ENCODE results near the gene UBL3. TPM values are rescaled to one million over a fixed set of nuclear protein-coding genes. Genes with fewer than 3 reads are reported as not detected.

The UBL3 gene
- total RNA-seq, 5 donors from 2014 or later (not counting 1 experiment from before 2014, with no cell fraction given), result 32.7 to 42.1 (median 34.6) TPM

GRCh38 chr13:29802621-29803020 lies 47.8 kb downstream of the UBL3 start:
- H3K9me3 Mint-ChIP-seq, result no peaks in the 10 kb centered on the region
- H3K27me3 Mint-ChIP-seq, result no peaks in the 10 kb centered on the region
- peaks cover 29 to 37% (median 35%) of the 10 kb centered on the region in 3 donors for H3K4me1 Mint-ChIP-seq
- CTCF ChIA-PET, result no interaction called here
- ATAC-seq (replicated peaks in 1 of 4) (no peak), DNase-seq (no peak)
- no peaks in the 10 kb centered on the region for H3K36me3 Mint-ChIP-seq
- peaks cover 3 to 6% of the 10 kb centered on the region in 2 experiments for H3K4me1 ChIP-seq (ENCODE audit: control insufficient read depth in 1 of 2, extremely low read depth in 1 of 2, insufficient read depth in 2 of 2, low read length in 2 of 2)
- no peak overlapping the region for H3K4me3 ChIP-seq (ENCODE audit: control insufficient read depth in 1 of 2, extremely low read depth in 1 of 2, low read length in 1 of 2)
- H3K27ac ChIP-seq (ENCODE audit: low read length), result no peak overlapping the region
- H3K9me3 ChIP-seq, result no peaks in the 10 kb centered on the region
- WGBS (ENCODE audit: insufficient coverage), result no CpG with 5 or more reads among the region's 1 CpG
- no peaks in the 10 kb centered on the region for H3K36me3 ChIP-seq (ENCODE audit: control insufficient read depth in 2 of 2, extremely low read depth in 1 of 2, insufficient read depth in 1 of 2, low read length in 1 of 2)
- H3K27me3 ChIP-seq (replicated peaks in 1 of 2; ENCODE audit: control insufficient read depth in 2 of 2, extremely low read depth in 1 of 2, insufficient read depth in 2 of 2, low read length in 1 of 2), result no peaks in the 10 kb centered on the region
- no peak overlapping the region for H3K4me3 Mint-ChIP-seq
- H3K27ac Mint-ChIP-seq, result no peak overlapping the region
- POLR2A ChIA-PET, result no interaction called here

GRCh38 chr13:29801737-29802305 lies 48.6 kb downstream of the UBL3 start:
- Mint-ChIP-seq H3K36me3 (no peaks in the 10 kb centered on the region), H3K4me1 (peaks cover 32 to 38% (median 37%) of the 10 kb centered on the region in 3 donors), H3K27ac (no peak overlapping the region), H3K9me3 (no peaks in the 10 kb centered on the region), H3K27me3 (no peaks in the 10 kb centered on the region), H3K4me3 (no peak overlapping the region)
- Histone ChIP-seq H3K27me3 (replicated peaks in 1 of 2; ENCODE audit: control insufficient read depth in 2 of 2, extremely low read depth in 1 of 2, insufficient read depth in 2 of 2, low read length in 1 of 2) (no peaks in the 10 kb centered on the region), H3K4me3 (ENCODE audit: control insufficient read depth in 1 of 2, extremely low read depth in 1 of 2, low read length in 1 of 2) (no peak overlapping the region), H3K9me3 (no peaks in the 10 kb centered on the region), H3K4me1 (ENCODE audit: control insufficient read depth in 1 of 2, extremely low read depth in 1 of 2, insufficient read depth in 2 of 2, low read length in 2 of 2) (peaks cover 3 to 6% of the 10 kb centered on the region in 2 experiments), H3K36me3 (ENCODE audit: control insufficient read depth in 2 of 2, extremely low read depth in 1 of 2, insufficient read depth in 1 of 2, low read length in 1 of 2) (no peaks in the 10 kb centered on the region), H3K27ac (ENCODE audit: low read length) (no peak overlapping the region)
- WGBS (ENCODE audit: insufficient coverage), result 100% methylated on average over 1 of the region's 4 CpGs
- POLR2A ChIA-PET, result interaction anchor here in 1 of 2 donors (0.9 kb wide), 1 partner anchor 31 kb away, joined by 3 read pairs; no protein-coding TSS in a partner anchor
- DNase-seq (no peak), ATAC-seq (replicated peaks in 1 of 4) (no peak)
- CTCF ChIA-PET, result no interaction called here

GRCh38 chr13:29801102-29801501 lies 49.3 kb downstream of the UBL3 start:
- no peaks in the 10 kb centered on the region for H3K9me3 ChIP-seq
- peaks cover 3 to 6% of the 10 kb centered on the region in 2 experiments for H3K4me1 ChIP-seq (ENCODE audit: control insufficient read depth in 1 of 2, extremely low read depth in 1 of 2, insufficient read depth in 2 of 2, low read length in 2 of 2)
- no peak overlapping the region for H3K4me3 ChIP-seq (ENCODE audit: control insufficient read depth in 1 of 2, extremely low read depth in 1 of 2, low read length in 1 of 2)
- H3K4me1 Mint-ChIP-seq, result peaks cover 30 to 36% (median 34%) of the 10 kb centered on the region in 3 donors
- no peaks in the 10 kb centered on the region for H3K27me3 ChIP-seq (replicated peaks in 1 of 2; ENCODE audit: control insufficient read depth in 2 of 2, extremely low read depth in 1 of 2, insufficient read depth in 2 of 2, low read length in 1 of 2)
- no peaks in the 10 kb centered on the region for H3K27me3 Mint-ChIP-seq
- no peaks in the 10 kb centered on the region for H3K36me3 Mint-ChIP-seq
- H3K27ac Mint-ChIP-seq, result no peak overlapping the region
- no peak overlapping the region for H3K4me3 Mint-ChIP-seq
- H3K9me3 Mint-ChIP-seq, result no peaks in the 10 kb centered on the region
- POLR2A ChIA-PET, result interaction anchor here (0.5 to 0.9 kb wide), 2 partner anchors 30 to 242 kb away, joined by 3 to 4 read pairs; no protein-coding TSS in a partner anchor
- 94% methylated on average over 4 of the region's 4 CpGs for WGBS (ENCODE audit: insufficient coverage)
- CTCF ChIA-PET, result no interaction called here
- no peak overlapping the region for H3K27ac ChIP-seq (ENCODE audit: low read length)
- DNase-seq, result no peak
- ATAC-seq (replicated peaks in 1 of 4), result no peak
- H3K36me3 ChIP-seq (ENCODE audit: control insufficient read depth in 2 of 2, extremely low read depth in 1 of 2, insufficient read depth in 1 of 2, low read length in 1 of 2), result no peaks in the 10 kb centered on the region

GRCh38 chr13:29800687-29801086 lies 49.7 kb downstream of the UBL3 start:
- Mint-ChIP-seq H3K9me3 (no peaks in the 10 kb centered on the region), H3K27ac (no peak overlapping the region), H3K4me1 (peaks cover 30 to 36% (median 33%) of the 10 kb centered on the region in 3 donors), H3K36me3 (no peaks in the 10 kb centered on the region), H3K4me3 (no peak overlapping the region), H3K27me3 (no peaks in the 10 kb centered on the region)
- ChIA-PET CTCF (no interaction called here), POLR2A (interaction anchor here (0.5 to 0.7 kb wide), 2 partner anchors 241 to 974 kb away, joined by 3 to 4 read pairs; no protein-coding TSS in a partner anchor)
- DNase-seq, result no peak
- peaks cover 3 to 6% of the 10 kb centered on the region in 2 experiments for H3K4me1 ChIP-seq (ENCODE audit: control insufficient read depth in 1 of 2, extremely low read depth in 1 of 2, insufficient read depth in 2 of 2, low read length in 2 of 2)
- 90% methylated on average over 5 of the region's 6 CpGs for WGBS (ENCODE audit: insufficient coverage)
- H3K4me3 ChIP-seq (ENCODE audit: control insufficient read depth in 1 of 2, extremely low read depth in 1 of 2, low read length in 1 of 2), result no peak overlapping the region
- no peaks in the 10 kb centered on the region for H3K9me3 ChIP-seq
- ATAC-seq (replicated peaks in 1 of 4), result no peak
- H3K36me3 ChIP-seq (ENCODE audit: control insufficient read depth in 2 of 2, extremely low read depth in 1 of 2, insufficient read depth in 1 of 2, low read length in 1 of 2), result no peaks in the 10 kb centered on the region
- no peaks in the 10 kb centered on the region for H3K27me3 ChIP-seq (replicated peaks in 1 of 2; ENCODE audit: control insufficient read depth in 2 of 2, extremely low read depth in 1 of 2, insufficient read depth in 2 of 2, low read length in 1 of 2)
- no peak overlapping the region for H3K27ac ChIP-seq (ENCODE audit: low read length)

- Histone ChIP-seq H3K27ac (ENCODE audit: low read length) (no peak overlapping the region), H3K4me3 (ENCODE audit: control insufficient read depth in 1 of 2, extremely low read depth in 1 of 2, low read length in 1 of 2) (no peak overlapping the region), H3K36me3 (ENCODE audit: control insufficient read depth in 2 of 2, extremely low read depth in 1 of 2, insufficient read depth in 1 of 2, low read length in 1 of 2) (no peaks in the 10 kb centered on the region), H3K4me1 (ENCODE audit: control insufficient read depth in 1 of 2, extremely low read depth in 1 of 2, insufficient read depth in 2 of 2, low read length in 2 of 2) (peaks cover 3 to 6% of the 10 kb centered on the region in 2 experiments), H3K9me3 (no peaks in the 10 kb centered on the region), H3K27me3 (replicated peaks in 1 of 2; ENCODE audit: control insufficient read depth in 2 of 2, extremely low read depth in 1 of 2, insufficient read depth in 2 of 2, low read length in 1 of 2) (no peaks in the 10 kb centered on the region)
- Mint-ChIP-seq H3K27ac (no peak overlapping the region), H3K36me3 (no peaks in the 10 kb centered on the region), H3K4me3 (no peak overlapping the region), H3K9me3 (no peaks in the 10 kb centered on the region), H3K4me1 (peaks cover 39 to 45% (median 41%) of the 10 kb centered on the region in 3 donors), H3K27me3 (no peaks in the 10 kb centered on the region)
- no peak for ATAC-seq (replicated peaks in 1 of 4)
- POLR2A ChIA-PET, result no interaction called here
- no CpG with 5 or more reads among the region's 2 CpGs for WGBS (ENCODE audit: insufficient coverage)
- CTCF ChIA-PET, result no interaction called here
- DNase-seq, result no peak
Observed at GRCh38 chr13:29799041-29799440, 51.4 kb downstream of the UBL3 start.

GRCh38 chr13:29791997-29792780 lies 58.2 kb downstream of the UBL3 start:
- WGBS (ENCODE audit: insufficient coverage), result 83% methylated on average over 1 of the region's 5 CpGs
- H3K27me3 Mint-ChIP-seq, result no peaks in the 10 kb centered on the region
- POLR2A ChIA-PET, result no interaction called here
- H3K27me3 ChIP-seq (replicated peaks in 1 of 2; ENCODE audit: control insufficient read depth in 2 of 2, extremely low read depth in 1 of 2, insufficient read depth in 2 of 2, low read length in 1 of 2), result no peaks in the 10 kb centered on the region
- no peak overlapping the region for H3K4me3 Mint-ChIP-seq
- H3K9me3 Mint-ChIP-seq, result no peaks in the 10 kb centered on the region
- no peak overlapping the region for H3K4me3 ChIP-seq (ENCODE audit: control insufficient read depth in 1 of 2, extremely low read depth in 1 of 2, low read length in 1 of 2)
- H3K27ac ChIP-seq (ENCODE audit: low read length), result no peak overlapping the region
- CTCF ChIA-PET, result interaction anchor here (1.1 to 1.4 kb wide), 2 partner anchors 21 to 323 kb away, joined by 3 to 6 read pairs; no protein-coding TSS in a partner anchor
- ATAC-seq (replicated peaks in 1 of 4), result no peak
- H3K4me1 ChIP-seq (ENCODE audit: control insufficient read depth in 1 of 2, extremely low read depth in 1 of 2, insufficient read depth in 2 of 2, low read length in 2 of 2), result no peaks in the 10 kb centered on the region
- peaks cover 58 to 69% (median 66%) of the 10 kb centered on the region in 3 donors for H3K4me1 Mint-ChIP-seq
- H3K36me3 Mint-ChIP-seq, result no peaks in the 10 kb centered on the region
- no peaks in the 10 kb centered on the region for H3K36me3 ChIP-seq (ENCODE audit: control insufficient read depth in 2 of 2, extremely low read depth in 1 of 2, insufficient read depth in 1 of 2, low read length in 1 of 2)
- no peak for DNase-seq
- no peaks in the 10 kb centered on the region for H3K9me3 ChIP-seq
- no peak overlapping the region for H3K27ac Mint-ChIP-seq
